ENCODE data around the gene BOD1L2. TPM values are rescaled to one million over a fixed set of nuclear protein-coding genes. Genes with fewer than 3 reads are reported as not detected.

The BOD1L2 gene
- total RNA-seq, 2 donors from 2014 or later = not detected

DNA sequence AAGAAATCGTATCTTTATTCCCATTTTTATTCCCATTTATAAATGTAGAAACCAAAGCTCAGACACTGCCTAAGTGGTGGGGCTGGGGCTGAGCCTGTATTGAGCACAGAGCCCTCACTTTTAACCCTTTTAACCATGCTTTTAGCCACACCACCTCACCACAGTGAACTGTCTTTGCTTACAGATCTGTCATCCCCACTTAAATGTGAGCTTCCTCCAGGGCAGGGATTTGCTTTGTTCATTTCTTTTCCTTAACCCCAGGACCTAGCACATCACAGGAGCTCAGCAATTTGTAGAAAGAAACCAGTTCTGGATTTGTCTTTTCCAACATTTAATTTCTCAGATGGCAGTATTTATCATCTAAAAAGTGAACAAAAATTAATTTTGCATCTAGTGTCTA, 2.2 kb downstream of the BOD1L2 start:
- ATAC-seq = no peak
- intact Hi-C loops (cut with DNase I) = no loop called here
- no peak for DNase-seq

GRCh38 chr18:57149531-57149930, 2.6 kb downstream of the BOD1L2 start:
- DNase-seq (no peak), ATAC-seq (no peak)
- intact Hi-C loops (cut with DNase I) = no loop called here

DNA sequence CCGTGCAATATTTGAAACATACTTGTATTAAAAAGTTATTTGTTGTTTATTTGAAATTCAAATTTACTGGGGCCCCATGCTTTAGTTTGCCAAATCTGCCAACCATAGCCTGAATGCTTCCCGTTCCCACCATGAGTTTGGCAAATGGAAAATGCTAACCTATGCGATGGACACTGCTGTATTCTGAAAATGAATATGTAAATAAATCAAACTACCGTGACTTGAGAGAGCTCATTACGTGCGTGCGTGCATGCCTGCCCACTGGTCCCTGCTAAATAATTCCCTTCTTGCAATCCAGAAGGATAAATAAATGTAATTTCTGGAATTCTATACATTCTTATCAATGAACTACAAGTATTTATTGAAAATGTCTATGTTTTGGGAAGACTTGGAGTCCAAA, 3.2 kb downstream of the BOD1L2 start:
- ATAC-seq (no peak), DNase-seq (no peak)
- intact Hi-C loops (cut with DNase I) = no loop called here

DNA sequence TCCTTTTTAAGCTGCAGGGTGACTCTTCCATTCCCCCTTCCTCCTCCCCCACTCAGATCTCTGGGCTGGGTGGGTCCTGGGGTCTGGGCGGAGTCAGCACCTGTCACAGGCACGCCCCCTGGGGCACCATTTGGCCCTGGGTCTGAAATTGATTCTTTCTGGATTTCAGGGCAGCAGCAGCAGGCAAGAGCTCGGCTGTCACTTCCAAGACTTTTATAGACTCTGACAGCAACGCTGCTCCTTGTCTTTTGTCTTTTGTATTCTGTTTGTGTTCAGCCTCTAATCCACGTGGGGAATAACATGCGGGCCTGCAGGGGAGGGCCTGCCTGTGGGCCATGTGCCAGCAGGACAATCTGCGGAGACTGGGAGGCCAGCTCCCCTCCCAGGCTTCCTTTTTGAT, 3.9 kb downstream of the BOD1L2 start:
- DNase-seq (no peak), ATAC-seq (no peak)
- intact Hi-C loops (cut with DNase I) = no loop called here

- intact Hi-C loops (cut with DNase I) = no loop called here
- no peak for ATAC-seq
- no peak for DNase-seq
These were observed 7.4 kb downstream of the BOD1L2 start for GRCh38 chr18:57154191-57154830.

GRCh38 chr18:57164401-57164800, 17.5 kb downstream of the BOD1L2 start:
- DNase-seq (no peak), ATAC-seq (no peak)
- intact Hi-C loops (cut with DNase I) = no loop called here

- ATAC-seq (no peak), DNase-seq (no peak)
- intact Hi-C loops (cut with DNase I) = no loop called here
These were observed 20.9 kb downstream of the BOD1L2 start for GRCh38 chr18:57167617-57168308.

- ATAC-seq = no peak
- intact Hi-C loops (cut with DNase I) = no loop called here
- DNase-seq = no peak
These were observed 24.1 kb downstream of the BOD1L2 start for GRCh38 chr18:57171026-57171425.

DNA sequence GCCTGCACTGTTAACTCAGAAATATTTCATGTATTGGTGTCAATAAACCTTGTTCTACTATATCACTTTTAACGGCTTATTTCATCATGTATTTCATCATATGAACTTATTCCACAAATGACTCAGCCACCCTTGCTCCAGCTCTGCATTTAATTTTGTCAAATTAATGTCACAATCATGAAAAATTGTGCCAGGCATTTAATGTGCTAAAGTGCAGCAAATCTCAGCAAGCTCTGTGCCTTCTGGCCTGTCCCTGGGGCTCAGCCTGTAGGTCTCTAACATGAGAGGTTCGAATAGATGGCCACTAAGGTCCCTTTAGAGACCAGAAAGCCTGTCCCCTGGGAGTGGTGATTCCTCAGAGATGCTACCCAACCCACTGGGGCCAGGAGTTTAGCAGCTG, 28.6 kb downstream of the BOD1L2 start:
- no peak for ATAC-seq

GRCh38 chr18:57185434-57185833, 38.5 kb downstream of the BOD1L2 start:
- intact Hi-C loops (cut with DNase I) = no loop called here
- DNase-seq (no peak), ATAC-seq (no peak)

More for the DNA sequence above, 28.6 kb downstream of the BOD1L2 start:
- DNase-seq = no peak
- intact Hi-C loops (cut with DNase I) = no loop called here

DNA sequence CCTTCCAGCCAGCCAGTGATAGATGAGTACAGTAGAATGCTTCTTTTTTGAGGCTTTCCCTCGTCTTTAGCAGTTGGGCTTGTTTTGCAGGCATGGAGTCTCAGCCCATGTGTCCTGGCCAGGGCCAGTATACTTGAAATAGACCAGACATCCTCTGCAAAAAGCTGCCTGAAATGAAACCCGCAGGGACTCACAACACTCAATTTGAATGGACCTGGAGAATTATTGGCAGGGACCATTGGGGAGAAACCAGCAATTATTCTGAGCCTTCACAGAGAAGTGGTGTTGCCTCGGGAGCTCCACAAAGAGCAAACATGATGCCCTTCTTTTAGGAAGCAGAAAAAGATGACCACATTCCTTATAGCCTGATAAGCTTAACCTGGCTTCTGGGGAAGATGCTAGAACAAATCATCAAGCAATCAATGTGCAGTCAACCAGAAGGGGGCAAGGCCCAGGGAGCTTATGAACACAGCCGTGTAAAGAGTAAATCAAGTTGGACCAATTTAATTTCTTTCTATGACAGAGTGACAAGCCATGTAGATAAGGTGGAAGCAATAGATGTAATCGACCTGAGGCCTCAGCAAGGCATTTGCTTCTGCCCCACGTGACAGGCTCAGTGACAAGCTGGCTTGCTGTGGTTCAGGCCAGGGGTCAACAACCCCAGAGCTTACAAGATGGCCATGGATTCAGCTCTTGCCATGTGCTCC, 42.1 kb downstream of the BOD1L2 start:
- ATAC-seq (no peak), DNase-seq (no peak)
- intact Hi-C loops (cut with DNase I) = no loop called here

DNA sequence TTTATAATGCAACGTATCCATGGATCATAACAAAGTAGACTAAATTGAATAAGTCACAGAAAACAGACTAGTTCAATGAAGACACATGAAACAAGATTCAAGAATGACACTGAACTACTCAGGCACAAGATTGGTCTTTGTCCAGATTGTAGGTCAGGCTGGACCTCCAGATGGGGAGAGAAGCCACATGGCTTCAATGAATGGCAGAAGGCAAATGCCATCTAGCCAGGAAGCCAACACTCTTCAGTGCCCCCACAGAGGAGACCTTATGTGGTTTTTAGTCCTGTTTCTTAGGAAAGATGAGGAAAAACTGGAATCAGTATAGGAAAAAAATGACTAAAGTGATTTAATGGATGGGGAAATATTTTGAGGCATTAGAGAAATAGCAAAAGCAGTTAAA, 43.1 kb downstream of the BOD1L2 start:
- DNase-seq (no peak), ATAC-seq (no peak)
- intact Hi-C loops (cut with DNase I) = no loop called here

DNA sequence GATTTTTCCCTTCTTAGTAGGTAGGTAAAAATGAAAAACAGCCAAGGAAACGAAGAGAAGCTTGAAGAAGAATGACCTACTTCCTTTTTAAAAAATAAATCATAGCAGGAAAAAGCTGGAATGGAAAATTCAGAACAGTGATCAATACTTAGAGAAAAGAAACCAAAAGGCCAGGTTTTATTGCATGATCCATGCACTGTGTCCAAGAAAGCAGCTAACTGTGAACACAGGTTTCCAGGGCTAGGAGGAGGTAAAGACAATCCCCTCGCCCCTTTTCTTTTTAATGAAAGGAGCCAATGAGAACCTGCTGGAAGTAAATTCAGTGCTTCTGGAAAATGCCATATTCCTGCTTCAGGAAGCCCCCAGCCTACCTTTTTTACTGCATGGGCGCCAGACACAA, 47.2 kb downstream of the BOD1L2 start:
- ATAC-seq (no peak), DNase-seq (no peak)
- intact Hi-C loops (cut with DNase I) = no loop called here

GRCh38 chr18:57194622-57195021, 47.7 kb downstream of the BOD1L2 start:
- intact Hi-C loops (cut with DNase I) = no loop called here
- ATAC-seq (no peak), DNase-seq (no peak)

DNA sequence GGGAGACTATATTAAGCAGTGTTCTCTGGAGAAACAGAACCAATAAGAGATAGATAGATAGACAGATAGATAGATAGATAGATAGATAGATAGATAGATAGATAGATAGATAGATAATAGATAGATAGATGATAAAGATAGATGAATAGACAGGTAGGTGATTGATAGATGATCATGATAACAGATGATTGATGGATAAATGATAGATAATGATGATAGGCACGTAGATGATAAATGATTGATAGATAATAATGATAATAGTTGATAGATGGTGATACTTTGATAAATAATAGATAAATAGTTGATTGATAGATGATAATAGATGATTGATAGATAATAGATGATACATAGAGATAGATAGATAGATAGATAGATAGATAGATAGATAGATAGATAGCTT, 48.5 kb downstream of the BOD1L2 start:
- DNase-seq (no peak), ATAC-seq (no peak)
- intact Hi-C loops (cut with DNase I) = no loop called here

DNA sequence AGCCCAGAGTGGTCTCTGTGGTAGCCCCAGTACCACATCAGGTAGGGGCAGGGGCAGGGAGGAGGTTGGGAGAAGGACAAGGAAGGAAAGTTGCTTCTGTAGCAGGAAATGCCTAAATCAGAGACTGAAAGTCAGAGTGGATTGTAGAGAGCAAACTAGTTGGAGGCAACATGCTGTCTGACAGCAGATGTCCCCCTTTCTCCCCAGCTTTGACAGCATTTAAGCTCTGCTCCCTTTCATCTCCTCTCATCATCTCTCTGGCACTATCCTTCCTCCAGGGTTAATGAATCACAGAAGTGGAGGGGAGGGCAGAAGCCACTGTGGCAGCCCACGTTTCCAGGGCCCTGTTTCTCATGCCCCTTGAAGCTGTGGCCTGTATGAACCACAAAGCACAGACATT, 50.4 kb downstream of the BOD1L2 start:
- ATAC-seq (no peak), DNase-seq (no peak)
- intact Hi-C loops (cut with DNase I) = no loop called here

DNA sequence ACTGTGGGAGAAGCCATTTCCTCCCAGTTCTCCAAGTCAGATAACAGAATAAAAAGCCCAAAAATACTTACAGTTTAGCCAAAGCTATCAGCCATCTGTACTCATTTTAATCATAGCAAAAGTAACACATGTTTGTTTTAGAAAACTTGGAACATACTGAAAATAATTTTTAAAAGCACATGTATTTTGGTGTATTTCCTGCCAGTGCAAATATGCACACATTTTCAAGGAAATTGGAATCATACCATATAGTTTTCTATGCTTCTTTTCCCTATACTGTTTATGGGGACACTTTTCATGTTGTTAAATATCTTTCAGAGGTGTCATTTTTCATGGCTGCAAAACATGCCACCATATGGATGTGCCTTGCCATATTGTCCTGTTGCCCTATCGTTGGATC, 51.2 kb downstream of the BOD1L2 start:
- DNase-seq (no peak), ATAC-seq (no peak)
- intact Hi-C loops (cut with DNase I) = no loop called here

Measured in left cardiac atrium (tissue), 4 donors.